Measurements from ENCODE around the gene CA5A. TPM values are rescaled to one million over a fixed set of nuclear protein-coding genes. Genes with fewer than 3 reads are reported as not detected.

CA5A gene
- total RNA-seq, 1 experiment from 2014 or later: not detected

GRCh38 chr16:87970186-87970585 lies 33.9 kb upstream of the CA5A start:
- H3K4me3 ChIP-seq (replicated peaks in 1 of 2; ENCODE audit: low read depth in 1 of 2, low read length in 2 of 2): no peak overlapping the region
- CTCF ChIA-PET: no interaction called here
- no peaks in the 10 kb centered on the region for H3K27me3 ChIP-seq (ENCODE audit: insufficient read depth, low read length)
- ATAC-seq: no peak
- DNase-seq (ENCODE audit: low read depth, low spot score): no peak
- peaks cover 0 to 9% of the 10 kb centered on the region in 2 experiments; a peak in 1 of 4 replicates for H3K4me1 ChIP-seq (ENCODE audit: control insufficient read depth in 1 of 2, insufficient read depth in 2 of 2, low read length in 2 of 2)
- H3K9me3 ChIP-seq (ENCODE audit: control insufficient read depth in 1 of 2, insufficient read depth in 1 of 2, low read depth in 1 of 2, low read length in 2 of 2): peaks cover 13 to 14% of the 10 kb centered on the region in 2 experiments; a peak in 3 of 4 replicates
- peaks cover 68% of the 10 kb centered on the region for H3K79me2 ChIP-seq (ENCODE audit: insufficient read depth, low read length)
- POLR2A ChIA-PET: interaction anchor here (1.8 kb wide), 1 partner anchor 19 kb away, joined by 4 read pairs; the partner anchor contains the start of gene BANP
- H3K4me2 ChIP-seq (ENCODE audit: low read length): no peak overlapping the region
- intact Hi-C loops (cut with micrococcal nuclease): no loop called here
- H3K27ac ChIP-seq (ENCODE audit: low read depth, low read length): no peak overlapping the region
- H3K9me2 ChIP-seq (ENCODE audit: insufficient read depth): no peaks in the 10 kb centered on the region
- H2AFZ ChIP-seq (ENCODE audit: low read depth, low read length, poor library complexity, severe bottlenecking): no peak overlapping the region
- no peak overlapping the region for H3K9ac ChIP-seq (ENCODE audit: low read length)
- RAD21 ChIA-PET (ENCODE audit: low non-redundant PET in 1 of 2, low total read pairs in 2 of 2, uncharacterized antibody in 2 of 2, unreplicated experiment in 2 of 2): interaction anchor here in 1 of 2 experiments (0.7 kb wide), 1 partner anchor 467 kb away, joined by 5 read pairs; no protein-coding TSS in a partner anchor
- peaks cover 0 to 4% of the 10 kb centered on the region in 2 experiments; a peak in 1 of 4 replicates for H3K36me3 ChIP-seq (ENCODE audit: control insufficient read depth in 1 of 2, insufficient read depth in 2 of 2, low read length in 2 of 2)
- no peaks in the 10 kb centered on the region for H4K20me1 ChIP-seq (ENCODE audit: insufficient read depth)
- TF ChIP-seq ZNF274 (IDR thresholded peaks at IDR 0.05; ENCODE audit: low read depth, low read length) (no peak), MAX (IDR thresholded peaks at IDR 0.05) (no peak), JUND (IDR thresholded peaks at IDR 0.05) (no peak), POLR2AphosphoS5 (IDR thresholded peaks at IDR 0.05; ENCODE audit: low read depth, low read length) (no peak), TCF7L2 (IDR thresholded peaks at IDR 0.05; ENCODE audit: borderline replicate concordance, extremely low read depth, insufficient read depth, insufficient read length) (no peak)
- BruUV-seq (replicated peaks): no TSS peak

- Histone ChIP-seq H3K36me3 (ENCODE audit: control insufficient read depth in 1 of 2, insufficient read depth in 2 of 2, low read length in 2 of 2) (peaks cover 0 to 4% of the 10 kb centered on the region in 2 experiments; a peak in 1 of 4 replicates), H3K4me1 (ENCODE audit: control insufficient read depth in 1 of 2, insufficient read depth in 2 of 2, low read length in 2 of 2) (peaks cover 0 to 8% of the 10 kb centered on the region in 2 experiments; a peak in 1 of 4 replicates), H2AFZ (ENCODE audit: low read depth, low read length, poor library complexity, severe bottlenecking) (no peak overlapping the region), H3K4me2 (ENCODE audit: low read length) (no peak overlapping the region), H3K9me3 (ENCODE audit: control insufficient read depth in 1 of 2, insufficient read depth in 1 of 2, low read depth in 1 of 2, low read length in 2 of 2) (peaks cover 13 to 14% of the 10 kb centered on the region in 2 experiments; a peak in 3 of 4 replicates), H3K27me3 (ENCODE audit: insufficient read depth, low read length) (no peaks in the 10 kb centered on the region), H3K27ac (ENCODE audit: low read depth, low read length) (no peak overlapping the region), H3K4me3 (replicated peaks in 1 of 2; ENCODE audit: low read depth in 1 of 2, low read length in 2 of 2) (no peak overlapping the region), H4K20me1 (ENCODE audit: insufficient read depth) (no peaks in the 10 kb centered on the region), H3K9me2 (ENCODE audit: insufficient read depth) (no peaks in the 10 kb centered on the region), H3K9ac (ENCODE audit: low read length) (no peak overlapping the region), H3K79me2 (ENCODE audit: insufficient read depth, low read length) (peaks cover 70% of the 10 kb centered on the region)
- no peak for TF ChIP-seq YY1 (IDR thresholded peaks at IDR 0.05; ENCODE audit: extremely low read depth, insufficient replicate concordance, low read depth, low read length)
- no peak for TF ChIP-seq TCF7L2 (IDR thresholded peaks at IDR 0.05; ENCODE audit: borderline replicate concordance, extremely low read depth, insufficient read depth, insufficient read length)
- no peak for TF ChIP-seq POLR2AphosphoS5 (IDR thresholded peaks at IDR 0.05; ENCODE audit: low read depth, low read length)
- no peak for TF ChIP-seq ZNF274 (IDR thresholded peaks at IDR 0.05; ENCODE audit: low read depth, low read length)
- no peak for TF ChIP-seq SRF (IDR thresholded peaks at IDR 0.05; ENCODE audit: low read depth)
- no peak for TF ChIP-seq JUND (IDR thresholded peaks at IDR 0.05)
- no peak for TF ChIP-seq REST (IDR thresholded peaks at IDR 0.05; ENCODE audit: low read depth)
- no peak for TF ChIP-seq ATF3 (IDR thresholded peaks at IDR 0.05)
- no peak for TF ChIP-seq CTCF (IDR thresholded peaks at IDR 0.05 in 2 of 3, conservative IDR thresholded peaks at IDR 0.05 in 1 of 3; ENCODE audit: borderline replicate concordance in 1 of 3, insufficient read depth in 1 of 3, low read depth in 2 of 3, low read length in 2 of 3)
- no peak for TF ChIP-seq FOSL1 (IDR thresholded peaks at IDR 0.05; ENCODE audit: low read depth)
- no TSS peak for BruUV-seq (replicated peaks)
- intact Hi-C loops (cut with micrococcal nuclease): no loop called here
- ATAC-seq: no peak
- POLR2A ChIA-PET: interaction anchor here (1.8 kb wide), 1 partner anchor 18 kb away, joined by 4 read pairs; the partner anchor contains the start of gene BANP
- RAD21 ChIA-PET (ENCODE audit: low non-redundant PET in 1 of 2, low total read pairs in 2 of 2, uncharacterized antibody in 2 of 2, unreplicated experiment in 2 of 2): no interaction called here
- no peak for DNase-seq (ENCODE audit: low read depth, low spot score)
- CTCF ChIA-PET: interaction anchor here (1.0 kb wide), 1 partner anchor 469 kb away, joined by 4 read pairs; no protein-coding TSS in a partner anchor
Measured at GRCh38 chr16:87968541-87968940, 32.2 kb upstream of the CA5A start.
